Measurements from ENCODE around the gene ADGRB2.

Gene ADGRB2

GRCh38 chr1:31727849-31728248, 36.3 kb downstream of the ADGRB2 start:
- DNase-seq (ENCODE audit: extremely low read depth, low read depth) = no peak
- no peak overlapping the region for H3K4me3 ChIP-seq (replicated peaks; ENCODE audit: low read depth, low read length)
- TF ChIP-seq, protein P1, sequence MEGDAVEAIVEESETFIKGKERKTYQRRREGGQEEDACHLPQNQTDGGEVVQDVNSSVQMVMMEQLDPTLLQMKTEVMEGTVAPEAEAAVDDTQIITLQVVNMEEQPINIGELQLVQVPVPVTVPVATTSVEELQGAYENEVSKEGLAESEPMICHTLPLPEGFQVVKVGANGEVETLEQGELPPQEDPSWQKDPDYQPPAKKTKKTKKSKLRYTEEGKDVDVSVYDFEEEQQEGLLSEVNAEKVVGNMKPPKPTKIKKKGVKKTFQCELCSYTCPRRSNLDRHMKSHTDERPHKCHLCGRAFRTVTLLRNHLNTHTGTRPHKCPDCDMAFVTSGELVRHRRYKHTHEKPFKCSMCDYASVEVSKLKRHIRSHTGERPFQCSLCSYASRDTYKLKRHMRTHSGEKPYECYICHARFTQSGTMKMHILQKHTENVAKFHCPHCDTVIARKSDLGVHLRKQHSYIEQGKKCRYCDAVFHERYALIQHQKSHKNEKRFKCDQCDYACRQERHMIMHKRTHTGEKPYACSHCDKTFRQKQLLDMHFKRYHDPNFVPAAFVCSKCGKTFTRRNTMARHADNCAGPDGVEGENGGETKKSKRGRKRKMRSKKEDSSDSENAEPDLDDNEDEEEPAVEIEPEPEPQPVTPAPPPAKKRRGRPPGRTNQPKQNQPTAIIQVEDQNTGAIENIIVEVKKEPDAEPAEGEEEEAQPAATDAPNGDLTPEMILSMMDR (IDR thresholded peaks at IDR 0.05; ENCODE audit: low read depth, low read length, missing control alignments) = no peak

GRCh38 chr1:31727195-31727594, 36.9 kb downstream of the ADGRB2 start:
- DNase-seq (ENCODE audit: extremely low read depth, low read depth) = no peak
- TF ChIP-seq, protein P1 (IDR thresholded peaks at IDR 0.05; ENCODE audit: low read depth, low read length, missing control alignments) = no peak
- no peak overlapping the region for H3K4me3 ChIP-seq (replicated peaks; ENCODE audit: low read depth, low read length)

DNA sequence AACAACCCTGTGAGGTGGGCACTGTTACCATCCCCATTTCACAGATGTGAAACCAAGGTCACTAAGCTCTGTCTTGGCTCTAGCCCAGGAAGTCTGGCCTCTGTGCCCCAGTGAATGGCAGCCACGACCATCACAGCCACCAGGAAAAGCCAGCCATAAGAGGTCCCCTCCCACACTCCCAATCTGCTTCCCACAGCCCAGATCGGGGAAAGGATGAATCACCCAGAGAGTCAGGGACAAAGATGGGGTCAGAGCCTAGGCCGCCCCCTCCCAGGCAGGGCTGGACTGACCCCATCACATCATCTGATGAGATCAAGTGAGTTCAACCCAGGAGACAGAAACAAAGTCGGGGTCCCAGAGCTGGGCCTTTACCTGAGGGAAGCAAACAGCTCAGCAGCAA, 37.4 kb downstream of the ADGRB2 start:
- H3K4me3 ChIP-seq (replicated peaks; ENCODE audit: low read depth, low read length) = no peak overlapping the region
- DNase-seq (ENCODE audit: extremely low read depth, low read depth) = no peak
- TF ChIP-seq, protein P1 (IDR thresholded peaks at IDR 0.05; ENCODE audit: low read depth, low read length, missing control alignments) = no peak

DNA sequence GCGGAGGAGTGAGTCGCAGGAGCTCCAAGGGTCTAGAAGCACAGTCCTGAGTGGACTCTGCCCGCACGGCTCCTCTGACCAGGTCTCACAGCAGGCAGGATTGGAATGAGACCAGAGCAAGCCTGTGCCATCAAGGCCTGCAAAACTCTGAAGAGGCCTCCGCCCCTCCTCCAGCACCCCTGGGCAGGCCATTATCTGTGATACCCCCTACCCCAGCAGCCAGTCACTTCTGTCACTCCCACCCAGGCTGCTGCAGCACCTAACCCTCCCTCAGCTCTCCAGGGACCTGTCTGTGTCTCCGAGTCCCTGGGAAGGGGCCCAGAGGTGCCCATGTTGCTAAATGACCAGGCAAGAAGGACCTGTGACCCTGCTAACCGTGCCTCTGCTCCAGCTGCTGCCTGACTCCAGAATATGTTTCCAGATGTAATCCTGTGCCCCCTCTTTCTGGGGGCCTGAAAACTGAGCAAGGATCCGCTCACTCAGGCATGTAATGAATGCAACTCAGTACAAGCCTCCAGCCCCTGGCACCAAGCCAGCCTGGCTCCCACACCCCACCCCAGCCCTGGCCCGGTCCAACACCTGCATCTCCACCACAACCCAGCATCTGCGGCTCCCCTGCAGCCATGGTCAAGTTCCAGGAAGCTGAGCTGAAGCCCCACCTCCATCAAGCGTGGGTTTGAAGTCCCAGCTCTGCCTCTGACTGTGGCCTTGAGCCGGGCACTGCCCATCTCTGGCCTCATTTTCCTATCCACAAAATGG, 38.2 kb downstream of the ADGRB2 start:
- no peak for DNase-seq (ENCODE audit: extremely low read depth, low read depth)
- TF ChIP-seq, protein P1 (IDR thresholded peaks at IDR 0.05; ENCODE audit: low read depth, low read length, missing control alignments) = no peak
- H3K4me3 ChIP-seq (replicated peaks; ENCODE audit: low read depth, low read length) = no peak overlapping the region

DNA sequence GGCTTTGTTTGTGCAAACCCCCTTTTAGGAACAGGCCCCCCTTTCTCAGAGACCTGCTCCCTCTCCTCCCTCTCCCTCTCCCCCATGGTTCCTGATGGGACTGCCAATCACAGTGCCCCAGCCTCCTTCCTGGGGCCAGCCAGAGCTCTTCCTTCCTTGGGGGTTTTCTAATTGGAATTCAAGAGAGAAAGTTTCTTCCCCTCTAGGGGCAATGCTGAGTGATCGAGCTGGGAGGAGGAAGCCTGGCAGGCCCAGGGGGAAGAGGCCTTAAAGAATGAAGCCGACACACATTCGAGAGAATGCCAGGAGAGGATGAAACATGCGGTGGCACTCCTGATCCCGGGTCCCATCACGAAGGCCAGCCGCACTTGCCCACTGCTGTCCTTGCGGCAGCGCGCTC, 39.0 kb downstream of the ADGRB2 start:
- DNase-seq (ENCODE audit: extremely low read depth, low read depth) = no peak
- H3K4me3 ChIP-seq (replicated peaks; ENCODE audit: low read depth, low read length) = no peak overlapping the region
- TF ChIP-seq, protein P1 (IDR thresholded peaks at IDR 0.05; ENCODE audit: low read depth, low read length, missing control alignments) = no peak

- DNase-seq (ENCODE audit: extremely low read depth, low read depth) = no peak
- TF ChIP-seq, protein P1 (IDR thresholded peaks at IDR 0.05; ENCODE audit: low read depth, low read length, missing control alignments) = no peak
- no peak overlapping the region for H3K4me3 ChIP-seq (replicated peaks; ENCODE audit: low read depth, low read length)
Measured at GRCh38 chr1:31723828-31724359, 40.2 kb downstream of the ADGRB2 start.

Measured in HFF-Myc (cell line).